Measurements from ENCODE around the gene APBB3. TPM values are rescaled to one million over a fixed set of nuclear protein-coding genes. Genes with fewer than 3 reads are reported as not detected.
"Not testable (repeated sequence)": the region's sequence is repeated elsewhere in the genome, so short reads cannot be mapped to it uniquely, and the experiment has no call there.

The APBB3 gene
- total RNA-seq, 1 experiment from 2014 or later, result 9.2 TPM

- H3K36me3 ChIP-seq (replicated peaks; ENCODE audit: control insufficient read depth, insufficient read depth, low read length), result no peaks in the 10 kb centered on the region
Measured at GRCh38 chr5:140591747-140592372, 27.5 kb upstream of the APBB3 start.

GRCh38 chr5:140590861-140591260, 26.5 kb upstream of the APBB3 start:
- no peaks in the 10 kb centered on the region for H3K36me3 ChIP-seq (replicated peaks; ENCODE audit: control insufficient read depth, insufficient read depth, low read length)
- no peak overlapping the region for H3K4me3 ChIP-seq (ENCODE audit: insufficient read depth, low read depth, low read length)
- no peak for DNase-seq
- H3K27me3 ChIP-seq (ENCODE audit: control insufficient read depth, insufficient read depth, low read length), result no peaks in the 10 kb centered on the region

More at GRCh38 chr5:140591747-140592372, 27.5 kb upstream of the APBB3 start:
- H3K27me3 ChIP-seq (ENCODE audit: control insufficient read depth, insufficient read depth, low read length), result no peaks in the 10 kb centered on the region
- no peak for DNase-seq
- no peak overlapping the region for H3K4me3 ChIP-seq (ENCODE audit: insufficient read depth, low read depth, low read length)

GRCh38 chr5:140588311-140589070, 24.1 kb upstream of the APBB3 start:
- no peaks in the 10 kb centered on the region for H3K27me3 ChIP-seq (ENCODE audit: control insufficient read depth, insufficient read depth, low read length)
- H3K36me3 ChIP-seq (replicated peaks; ENCODE audit: control insufficient read depth, insufficient read depth, low read length), result no peaks in the 10 kb centered on the region
- no peak overlapping the region for H3K4me3 ChIP-seq (ENCODE audit: insufficient read depth, low read depth, low read length)
- no peak for DNase-seq

GRCh38 chr5:140587495-140587894, 23.1 kb upstream of the APBB3 start:
- no peak overlapping the region for H3K4me3 ChIP-seq (ENCODE audit: insufficient read depth, low read depth, low read length)
- no peak for DNase-seq
- no peaks in the 10 kb centered on the region for H3K36me3 ChIP-seq (replicated peaks; ENCODE audit: control insufficient read depth, insufficient read depth, low read length)
- H3K27me3 ChIP-seq (ENCODE audit: control insufficient read depth, insufficient read depth, low read length), result no peaks in the 10 kb centered on the region

GRCh38 chr5:140579188-140579747, 14.9 kb upstream of the APBB3 start:
- H3K27me3 ChIP-seq (ENCODE audit: control insufficient read depth, insufficient read depth, low read length); H3K4me3 ChIP-seq (ENCODE audit: insufficient read depth, low read depth, low read length); DNase-seq; H3K36me3 ChIP-seq (replicated peaks; ENCODE audit: control insufficient read depth, insufficient read depth, low read length): not testable (repeated sequence)

GRCh38 chr5:140576776-140577201, 12.4 kb upstream of the APBB3 start:
- Histone ChIP-seq H3K36me3 (replicated peaks; ENCODE audit: control insufficient read depth, insufficient read depth, low read length) (no peaks in the 10 kb centered on the region), H3K27me3 (ENCODE audit: control insufficient read depth, insufficient read depth, low read length) (no peaks in the 10 kb centered on the region), H3K4me3 (ENCODE audit: insufficient read depth, low read depth, low read length) (no peak overlapping the region)
- no peak for DNase-seq

- H3K36me3 ChIP-seq (replicated peaks; ENCODE audit: control insufficient read depth, insufficient read depth, low read length), result no peaks in the 10 kb centered on the region
- no peaks in the 10 kb centered on the region for H3K27me3 ChIP-seq (ENCODE audit: control insufficient read depth, insufficient read depth, low read length)
- no peak overlapping the region for H3K4me3 ChIP-seq (ENCODE audit: insufficient read depth, low read depth, low read length)
- DNase-seq, result peak; percentile 64
Measured at GRCh38 chr5:140575309-140575708, 10.9 kb upstream of the APBB3 start.

DNA sequence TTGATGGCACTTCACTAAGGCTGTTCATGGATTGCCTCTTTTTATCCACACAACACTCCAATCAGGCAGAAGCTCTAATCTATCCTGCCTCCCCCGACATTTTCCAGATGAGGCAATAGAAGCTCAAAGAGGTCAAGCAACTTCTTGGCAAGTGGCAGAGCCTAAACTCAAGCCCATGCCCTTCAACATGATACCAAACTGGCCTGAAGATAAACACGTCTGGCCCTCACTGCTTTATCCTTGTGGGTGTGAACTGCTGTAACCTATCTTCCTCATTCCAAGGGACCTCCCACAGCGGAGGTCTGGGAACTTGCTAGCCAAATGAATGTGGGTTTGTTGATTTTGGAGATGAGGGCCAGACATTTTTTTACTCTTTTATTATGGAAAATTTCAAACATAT, 9.8 kb upstream of the APBB3 start:
- no peak overlapping the region for H3K4me3 ChIP-seq (ENCODE audit: insufficient read depth, low read depth, low read length)
- DNase-seq, result no peak
- no peaks in the 10 kb centered on the region for H3K36me3 ChIP-seq (replicated peaks; ENCODE audit: control insufficient read depth, insufficient read depth, low read length)
- H3K27me3 ChIP-seq (ENCODE audit: control insufficient read depth, insufficient read depth, low read length), result no peaks in the 10 kb centered on the region

- H3K4me3 ChIP-seq (ENCODE audit: insufficient read depth, low read depth, low read length), result no peak overlapping the region
- no peaks in the 10 kb centered on the region for H3K36me3 ChIP-seq (replicated peaks; ENCODE audit: control insufficient read depth, insufficient read depth, low read length)
- no peaks in the 10 kb centered on the region for H3K27me3 ChIP-seq (ENCODE audit: control insufficient read depth, insufficient read depth, low read length)
- no peak for DNase-seq
Measured at GRCh38 chr5:140573683-140574082, 9.3 kb upstream of the APBB3 start.

DNA sequence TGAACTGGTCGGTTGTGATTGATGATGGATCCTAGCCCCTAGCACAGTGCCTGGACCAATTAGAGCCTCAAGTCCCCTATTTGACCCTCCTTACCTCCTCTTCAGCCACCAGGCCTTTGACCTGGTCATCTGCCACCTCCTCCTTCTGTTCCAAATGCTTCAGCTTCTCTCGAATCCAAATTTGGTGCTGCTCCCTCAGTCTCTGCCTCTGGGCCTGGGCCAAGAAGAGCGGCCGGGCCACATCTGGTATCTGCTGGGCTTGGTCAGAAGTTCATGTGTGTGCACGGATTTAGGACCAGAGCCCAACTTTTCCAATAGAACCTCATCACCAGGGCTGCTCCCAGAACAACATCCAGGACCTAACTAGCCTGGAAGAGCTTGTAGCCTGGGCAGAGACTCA, 6.7 kb upstream of the APBB3 start:
- Histone ChIP-seq H3K4me3 (ENCODE audit: insufficient read depth, low read depth, low read length) (no peak overlapping the region), H3K36me3 (replicated peaks; ENCODE audit: control insufficient read depth, insufficient read depth, low read length) (peaks cover 7% of the 10 kb centered on the region), H3K27me3 (ENCODE audit: control insufficient read depth, insufficient read depth, low read length) (no peaks in the 10 kb centered on the region)
- DNase-seq, result no peak

GRCh38 chr5:140570488-140570887, 6.1 kb upstream of the APBB3 start:
- Histone ChIP-seq H3K36me3 (replicated peaks; ENCODE audit: control insufficient read depth, insufficient read depth, low read length) (peaks cover 7% of the 10 kb centered on the region), H3K4me3 (ENCODE audit: insufficient read depth, low read depth, low read length) (no peak overlapping the region), H3K27me3 (ENCODE audit: control insufficient read depth, insufficient read depth, low read length) (no peaks in the 10 kb centered on the region)
- peak; percentile 0 for DNase-seq

- H3K36me3 ChIP-seq (replicated peaks; ENCODE audit: control insufficient read depth, insufficient read depth, low read length), result peaks cover 7% of the 10 kb centered on the region
- H3K27me3 ChIP-seq (ENCODE audit: control insufficient read depth, insufficient read depth, low read length), result no peaks in the 10 kb centered on the region
- peak; percentile 4 for DNase-seq
- no peak overlapping the region for H3K4me3 ChIP-seq (ENCODE audit: insufficient read depth, low read depth, low read length)
Measured at GRCh38 chr5:140570058-140570457, 5.7 kb upstream of the APBB3 start.

DNA sequence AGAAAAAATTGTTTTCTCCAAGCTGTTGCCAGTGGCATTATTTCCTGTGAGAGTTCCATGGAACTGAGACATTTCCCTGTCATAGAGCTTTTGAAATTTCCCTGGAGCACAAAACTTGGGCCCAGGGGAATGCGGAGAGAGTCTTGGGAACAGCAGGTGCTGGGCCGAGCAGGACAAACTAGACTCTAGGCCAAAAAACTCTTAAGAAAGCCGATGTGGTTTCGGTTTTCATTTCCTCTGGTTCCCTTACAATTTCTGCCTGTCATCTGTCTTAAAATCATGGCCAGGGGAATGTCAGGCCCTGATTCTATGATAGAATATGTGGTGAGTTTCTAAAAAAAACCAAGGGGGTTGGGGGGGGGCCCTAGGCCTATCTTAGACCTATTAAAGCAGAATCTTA, 4.8 kb upstream of the APBB3 start:
- no peak overlapping the region for H3K4me3 ChIP-seq (ENCODE audit: insufficient read depth, low read depth, low read length)
- H3K36me3 ChIP-seq (replicated peaks; ENCODE audit: control insufficient read depth, insufficient read depth, low read length), result peaks cover 7% of the 10 kb centered on the region
- DNase-seq, result no peak
- no peaks in the 10 kb centered on the region for H3K27me3 ChIP-seq (ENCODE audit: control insufficient read depth, insufficient read depth, low read length)

GRCh38 chr5:140568443-140569063, 4.2 kb upstream of the APBB3 start:
- no peaks in the 10 kb centered on the region for H3K27me3 ChIP-seq (ENCODE audit: control insufficient read depth, insufficient read depth, low read length)
- DNase-seq, result no peak
- H3K4me3 ChIP-seq (ENCODE audit: insufficient read depth, low read depth, low read length), result no peak overlapping the region
- H3K36me3 ChIP-seq (replicated peaks; ENCODE audit: control insufficient read depth, insufficient read depth, low read length), result peaks cover 7% of the 10 kb centered on the region

DNA sequence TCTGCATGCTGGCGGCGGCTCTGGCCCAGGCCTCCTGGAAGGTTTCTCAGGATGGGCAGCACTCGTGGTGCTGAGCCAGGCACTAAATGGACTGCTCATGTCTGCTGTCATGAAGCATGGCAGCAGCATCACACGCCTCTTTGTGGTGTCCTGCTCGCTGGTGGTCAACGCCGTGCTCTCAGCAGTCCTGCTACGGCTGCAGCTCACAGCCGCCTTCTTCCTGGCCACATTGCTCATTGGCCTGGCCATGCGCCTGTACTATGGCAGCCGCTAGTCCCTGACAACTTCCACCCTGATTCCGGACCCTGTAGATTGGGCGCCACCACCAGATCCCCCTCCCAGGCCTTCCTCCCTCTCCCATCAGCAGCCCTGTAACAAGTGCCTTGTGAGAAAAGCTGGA, 3.5 kb upstream of the APBB3 start:
- Histone ChIP-seq H3K27me3 (ENCODE audit: control insufficient read depth, insufficient read depth, low read length) (no peaks in the 10 kb centered on the region), H3K36me3 (replicated peaks; ENCODE audit: control insufficient read depth, insufficient read depth, low read length) (peaks cover 7% of the 10 kb centered on the region), H3K4me3 (ENCODE audit: insufficient read depth, low read depth, low read length) (no peak overlapping the region)
- DNase-seq, result no peak
